PC-3 (cell line): Measurements from ENCODE around the gene PDE2A.

Experiments
- EZH2 ChIP-seq: fragments of 300-600 bp; sonication (generic); IDR thresholded peaks from one replicate; pipeline ENCODE4 v1.6.1; 2017; ENCODE audit warnings: antibody characterized with exemption, mild to moderate bottlenecking, low read length; ENCODE audit not compliant: unreplicated experiment
- EZH2phosphoT487 ChIP-seq: fragments of 300-600 bp; sonication (generic); IDR thresholded peaks from 2 replicates; pipeline ENCODE4 v1.6.1; 2018; ENCODE audit warnings: mild to moderate bottlenecking, antibody characterized with exemption, low read length, borderline replicate concordance
- TF ChIP-seq, protein P1 (sequence below): fragments of 300-600 bp; sonication (generic); conservative IDR thresholded peaks from 2 replicates; pipeline ENCODE4 v1.5.1; 2017; ENCODE audit warnings: antibody characterized with exemption, low read depth, mild to moderate bottlenecking, low read length

DNA sequence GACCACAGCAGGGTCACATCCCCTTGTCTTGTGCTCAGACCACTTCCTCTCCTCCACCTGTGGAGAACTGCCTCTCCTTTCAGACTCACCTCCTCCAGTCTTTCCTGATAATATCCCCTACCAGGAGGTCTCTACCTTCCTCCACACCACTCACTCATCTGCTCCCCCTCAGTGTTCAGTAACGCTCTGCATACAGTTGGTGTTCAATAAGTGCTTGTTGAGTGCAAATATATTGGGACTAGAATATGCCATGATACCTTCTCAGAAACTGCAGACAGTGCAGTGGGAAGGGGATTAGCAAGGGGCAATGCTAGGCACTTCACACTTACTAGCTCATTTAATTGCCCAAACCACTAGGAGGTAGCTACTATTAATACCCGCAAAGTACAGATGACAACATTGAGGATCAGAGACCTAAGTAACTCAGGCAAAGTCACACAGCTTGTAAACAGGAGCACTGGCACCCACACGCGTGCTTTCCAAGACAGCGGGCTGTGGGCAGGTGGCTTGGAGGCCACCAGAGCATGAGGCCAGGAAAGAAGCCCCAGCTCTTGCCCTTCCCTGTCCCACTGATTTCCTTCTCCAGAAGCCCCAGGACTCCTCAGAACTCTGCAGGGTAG is 8.1 kb upstream of the PDE2A start:
- TF ChIP-seq, protein P1, sequence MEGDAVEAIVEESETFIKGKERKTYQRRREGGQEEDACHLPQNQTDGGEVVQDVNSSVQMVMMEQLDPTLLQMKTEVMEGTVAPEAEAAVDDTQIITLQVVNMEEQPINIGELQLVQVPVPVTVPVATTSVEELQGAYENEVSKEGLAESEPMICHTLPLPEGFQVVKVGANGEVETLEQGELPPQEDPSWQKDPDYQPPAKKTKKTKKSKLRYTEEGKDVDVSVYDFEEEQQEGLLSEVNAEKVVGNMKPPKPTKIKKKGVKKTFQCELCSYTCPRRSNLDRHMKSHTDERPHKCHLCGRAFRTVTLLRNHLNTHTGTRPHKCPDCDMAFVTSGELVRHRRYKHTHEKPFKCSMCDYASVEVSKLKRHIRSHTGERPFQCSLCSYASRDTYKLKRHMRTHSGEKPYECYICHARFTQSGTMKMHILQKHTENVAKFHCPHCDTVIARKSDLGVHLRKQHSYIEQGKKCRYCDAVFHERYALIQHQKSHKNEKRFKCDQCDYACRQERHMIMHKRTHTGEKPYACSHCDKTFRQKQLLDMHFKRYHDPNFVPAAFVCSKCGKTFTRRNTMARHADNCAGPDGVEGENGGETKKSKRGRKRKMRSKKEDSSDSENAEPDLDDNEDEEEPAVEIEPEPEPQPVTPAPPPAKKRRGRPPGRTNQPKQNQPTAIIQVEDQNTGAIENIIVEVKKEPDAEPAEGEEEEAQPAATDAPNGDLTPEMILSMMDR, result no peak
- TF ChIP-seq EZH2, result no peak
- TF ChIP-seq EZH2phosphoT487, result no peak
